ENCODE data around the gene SWAP70. TPM values are rescaled to one million over a fixed set of nuclear protein-coding genes. Genes with fewer than 3 reads are reported as not detected.

SWAP70 gene
- total and polyA plus RNA-seq, 9 of the 15 experiments (the other 6 are each of a cell fraction or from before 2014, with no cell fraction given) = 1.7 to 4.9 (median 3.9) TPM

DNA sequence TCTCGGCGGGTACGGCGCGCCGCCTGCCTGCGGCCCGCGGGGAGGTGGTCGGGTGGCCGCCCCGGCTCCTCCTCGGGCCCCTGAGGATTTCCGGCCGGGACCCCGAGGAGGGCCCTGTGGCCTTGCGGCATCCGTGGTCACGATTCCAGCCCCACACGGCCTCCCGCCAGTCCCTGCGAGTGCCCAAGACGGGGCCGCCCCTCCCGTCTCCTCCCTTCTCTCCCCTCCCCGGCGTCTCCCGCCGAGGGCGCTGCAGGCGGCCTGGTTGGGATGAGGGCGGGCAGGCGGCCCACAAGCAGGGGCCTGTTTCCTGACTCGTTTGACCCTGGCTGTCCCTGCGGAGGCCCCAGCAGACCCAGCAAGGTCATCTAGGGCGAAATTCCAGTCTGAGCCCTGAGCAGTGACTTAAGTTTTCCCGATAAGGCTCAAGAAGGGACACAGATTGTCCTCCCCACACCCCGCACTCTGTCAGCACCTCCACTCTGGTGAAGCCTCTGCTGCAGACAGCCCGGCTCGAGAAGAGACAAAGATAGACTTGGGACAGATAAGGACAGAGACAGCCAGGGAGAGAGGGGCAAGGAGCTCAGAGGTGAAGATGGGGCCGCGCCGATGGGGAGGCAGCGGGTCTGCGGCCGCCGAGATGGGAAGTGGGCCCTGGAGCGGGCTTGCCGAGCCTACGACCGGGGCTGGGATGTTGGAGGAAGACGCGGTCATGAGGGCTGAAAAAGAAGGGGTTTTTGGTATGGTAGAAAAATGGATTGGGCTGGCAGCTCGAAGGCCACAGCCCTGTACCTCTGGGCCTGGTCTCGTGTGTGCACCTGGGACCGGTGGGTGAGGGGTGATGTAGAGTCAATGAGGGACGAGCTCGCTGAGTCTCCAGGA, 95.0 kb downstream of the SWAP70 start (continued):
- TF ChIP-seq, protein P1, sequence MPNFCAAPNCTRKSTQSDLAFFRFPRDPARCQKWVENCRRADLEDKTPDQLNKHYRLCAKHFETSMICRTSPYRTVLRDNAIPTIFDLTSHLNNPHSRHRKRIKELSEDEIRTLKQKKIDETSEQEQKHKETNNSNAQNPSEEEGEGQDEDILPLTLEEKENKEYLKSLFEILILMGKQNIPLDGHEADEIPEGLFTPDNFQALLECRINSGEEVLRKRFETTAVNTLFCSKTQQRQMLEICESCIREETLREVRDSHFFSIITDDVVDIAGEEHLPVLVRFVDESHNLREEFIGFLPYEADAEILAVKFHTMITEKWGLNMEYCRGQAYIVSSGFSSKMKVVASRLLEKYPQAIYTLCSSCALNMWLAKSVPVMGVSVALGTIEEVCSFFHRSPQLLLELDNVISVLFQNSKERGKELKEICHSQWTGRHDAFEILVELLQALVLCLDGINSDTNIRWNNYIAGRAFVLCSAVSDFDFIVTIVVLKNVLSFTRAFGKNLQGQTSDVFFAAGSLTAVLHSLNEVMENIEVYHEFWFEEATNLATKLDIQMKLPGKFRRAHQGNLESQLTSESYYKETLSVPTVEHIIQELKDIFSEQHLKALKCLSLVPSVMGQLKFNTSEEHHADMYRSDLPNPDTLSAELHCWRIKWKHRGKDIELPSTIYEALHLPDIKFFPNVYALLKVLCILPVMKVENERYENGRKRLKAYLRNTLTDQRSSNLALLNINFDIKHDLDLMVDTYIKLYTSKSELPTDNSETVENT (CRISPR knock-in tag; IDR thresholded peaks at IDR 0.05) = no peak
- no peak for TF ChIP-seq DACH1 (IDR thresholded peaks at IDR 0.05; ENCODE audit: partially characterized antibody)
- no peak for TF ChIP-seq MBD2 (IDR thresholded peaks at IDR 0.05; ENCODE audit: borderline replicate concordance, low read depth)
- no peak for TF ChIP-seq SMARCA4 (IDR thresholded peaks at IDR 0.05)
- no peak for TF ChIP-seq SNIP1 (IDR thresholded peaks at IDR 0.05; ENCODE audit: low read depth)
- TF ChIP-seq ZNF23 (CRISPR knock-in tag; IDR thresholded peaks at IDR 0.05) = no peak
- TF ChIP-seq EZH2 (IDR thresholded peaks at IDR 0.05; ENCODE audit: borderline replicate concordance, low read depth, low read length) = no peak
- TF ChIP-seq ZNF175 (CRISPR knock-in tag; IDR thresholded peaks at IDR 0.05; ENCODE audit: low read depth) = no peak
- TF ChIP-seq ZNF57 (CRISPR knock-in tag; IDR thresholded peaks at IDR 0.05) = no peak
- no peak for TF ChIP-seq NFATC3 (IDR thresholded peaks at IDR 0.05)
- TF ChIP-seq, protein P2, sequence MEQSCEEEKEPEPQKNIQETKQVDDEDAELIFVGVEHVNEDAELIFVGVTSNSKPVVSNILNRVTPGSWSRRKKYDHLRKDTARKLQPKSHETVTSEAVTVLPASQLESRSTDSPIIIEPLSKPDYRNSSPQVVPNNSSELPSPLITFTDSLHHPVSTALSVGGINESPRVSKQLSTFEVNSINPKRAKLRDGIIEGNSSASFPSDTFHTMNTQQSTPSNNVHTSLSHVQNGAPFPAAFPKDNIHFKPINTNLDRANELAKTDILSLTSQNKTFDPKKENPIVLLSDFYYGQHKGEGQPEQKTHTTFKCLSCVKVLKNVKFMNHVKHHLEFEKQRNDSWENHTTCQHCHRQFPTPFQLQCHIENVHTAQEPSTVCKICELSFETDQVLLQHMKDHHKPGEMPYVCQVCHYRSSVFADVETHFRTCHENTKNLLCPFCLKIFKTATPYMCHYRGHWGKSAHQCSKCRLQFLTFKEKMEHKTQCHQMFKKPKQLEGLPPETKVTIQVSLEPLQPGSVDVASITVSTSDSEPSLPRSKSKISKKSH (CRISPR knock-in tag; IDR thresholded peaks at IDR 0.05) = no peak
- TF ChIP-seq, protein P3, sequence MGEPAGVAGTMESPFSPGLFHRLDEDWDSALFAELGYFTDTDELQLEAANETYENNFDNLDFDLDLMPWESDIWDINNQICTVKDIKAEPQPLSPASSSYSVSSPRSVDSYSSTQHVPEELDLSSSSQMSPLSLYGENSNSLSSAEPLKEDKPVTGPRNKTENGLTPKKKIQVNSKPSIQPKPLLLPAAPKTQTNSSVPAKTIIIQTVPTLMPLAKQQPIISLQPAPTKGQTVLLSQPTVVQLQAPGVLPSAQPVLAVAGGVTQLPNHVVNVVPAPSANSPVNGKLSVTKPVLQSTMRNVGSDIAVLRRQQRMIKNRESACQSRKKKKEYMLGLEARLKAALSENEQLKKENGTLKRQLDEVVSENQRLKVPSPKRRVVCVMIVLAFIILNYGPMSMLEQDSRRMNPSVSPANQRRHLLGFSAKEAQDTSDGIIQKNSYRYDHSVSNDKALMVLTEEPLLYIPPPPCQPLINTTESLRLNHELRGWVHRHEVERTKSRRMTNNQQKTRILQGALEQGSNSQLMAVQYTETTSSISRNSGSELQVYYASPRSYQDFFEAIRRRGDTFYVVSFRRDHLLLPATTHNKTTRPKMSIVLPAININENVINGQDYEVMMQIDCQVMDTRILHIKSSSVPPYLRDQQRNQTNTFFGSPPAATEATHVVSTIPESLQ (CRISPR knock-in tag; IDR thresholded peaks at IDR 0.05) = no peak
- no peak for TF ChIP-seq RNF2 (IDR thresholded peaks at IDR 0.05)
- TF ChIP-seq U2AF2 (optimal IDR thresholded peaks at IDR 0.05; ENCODE audit: low read depth, low read length) = no peak
- TF ChIP-seq, protein P4, sequence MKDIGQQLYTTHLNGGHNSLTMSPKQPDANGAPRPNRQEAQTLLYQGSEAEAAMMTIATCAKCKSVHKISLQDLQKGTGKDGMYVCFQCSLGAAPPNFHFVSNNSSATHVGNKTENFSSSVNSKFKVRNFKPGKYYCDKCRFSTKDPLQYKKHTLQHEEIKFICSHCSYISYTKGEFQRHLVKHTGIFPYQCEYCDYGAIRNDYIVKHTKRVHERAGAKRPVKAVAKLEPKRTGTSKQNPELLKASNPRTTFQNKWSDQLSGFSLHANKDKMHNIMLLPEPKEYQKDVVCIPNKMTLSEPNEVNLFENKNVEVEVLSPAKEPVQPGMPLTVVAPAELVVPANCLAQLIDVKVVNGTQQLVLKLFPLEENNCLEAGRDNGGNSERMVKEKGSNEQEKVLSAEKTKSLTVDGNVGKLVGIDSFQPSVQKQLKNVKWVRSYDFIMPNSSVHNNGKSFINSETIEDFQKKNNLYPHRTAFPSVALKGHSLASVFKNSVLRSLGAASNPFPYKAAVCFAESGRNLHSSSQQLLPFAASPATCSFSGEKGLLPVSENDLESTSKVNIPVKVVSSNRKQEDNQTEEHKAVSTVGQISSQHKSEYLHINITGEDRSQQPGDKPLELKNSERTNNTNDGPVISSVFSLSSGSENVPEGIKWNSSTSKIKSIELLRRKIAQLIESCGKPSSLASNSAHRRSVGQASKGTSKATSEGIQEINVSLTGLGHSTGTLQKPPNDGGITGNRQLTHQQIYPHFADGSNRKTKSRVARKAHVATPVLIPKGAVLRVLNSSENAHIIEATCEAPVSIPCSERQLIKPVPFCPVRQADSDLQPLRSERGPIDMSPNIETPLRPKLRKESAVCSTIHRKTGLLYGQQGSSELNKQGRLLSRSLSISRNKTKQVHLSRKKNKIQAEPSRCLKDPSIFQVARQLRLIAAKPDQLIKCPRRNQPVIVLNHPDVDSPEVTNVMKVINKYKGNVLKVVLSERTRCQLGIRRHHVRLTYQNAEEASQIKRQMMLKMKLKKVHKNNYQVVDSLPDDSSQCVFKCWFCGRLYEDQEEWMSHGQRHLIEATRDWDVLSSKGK (CRISPR knock-in tag; IDR thresholded peaks at IDR 0.05) = no peak
- TF ChIP-seq NELFE (IDR thresholded peaks at IDR 0.05; ENCODE audit: insufficient read depth, insufficient read length) = no peak
- no peak for TF ChIP-seq MCM7 (IDR thresholded peaks at IDR 0.05)
- TF ChIP-seq, protein P5, sequence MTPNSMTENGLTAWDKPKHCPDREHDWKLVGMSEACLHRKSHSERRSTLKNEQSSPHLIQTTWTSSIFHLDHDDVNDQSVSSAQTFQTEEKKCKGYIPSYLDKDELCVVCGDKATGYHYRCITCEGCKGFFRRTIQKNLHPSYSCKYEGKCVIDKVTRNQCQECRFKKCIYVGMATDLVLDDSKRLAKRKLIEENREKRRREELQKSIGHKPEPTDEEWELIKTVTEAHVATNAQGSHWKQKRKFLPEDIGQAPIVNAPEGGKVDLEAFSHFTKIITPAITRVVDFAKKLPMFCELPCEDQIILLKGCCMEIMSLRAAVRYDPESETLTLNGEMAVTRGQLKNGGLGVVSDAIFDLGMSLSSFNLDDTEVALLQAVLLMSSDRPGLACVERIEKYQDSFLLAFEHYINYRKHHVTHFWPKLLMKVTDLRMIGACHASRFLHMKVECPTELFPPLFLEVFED (CRISPR knock-in tag; conservative IDR thresholded peaks at IDR 0.05) = no peak

Data from K562 (cell line).